Limb (tissue), 2 donors: ENCODE results near the gene PIGV.

Source experiments
- DNase-seq, 2 donors: peaks; one replicate each; pipeline ENCODE4 v3.0.0-alpha.2; 2016; ENCODE audit errors: extremely low spot score in 2 of 2

PIGV gene

DNA sequence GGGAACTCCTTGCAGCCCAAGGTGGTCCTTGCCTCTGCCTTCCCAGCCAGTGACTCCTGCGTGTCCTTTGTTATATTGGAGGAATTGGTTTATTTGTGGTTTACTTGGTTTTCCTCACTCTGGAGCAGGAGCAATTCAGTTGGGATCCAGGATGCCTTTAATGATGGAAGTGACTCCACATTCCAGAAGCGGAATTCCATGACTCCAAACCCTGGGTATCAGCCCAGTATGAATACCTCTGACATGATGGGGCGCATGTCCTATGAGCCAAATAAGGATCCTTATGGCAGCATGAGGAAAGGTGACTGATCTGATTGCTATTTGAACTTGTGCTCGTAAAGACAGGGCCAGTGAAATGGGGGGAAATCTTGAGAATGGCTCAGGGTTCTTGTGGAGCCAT is 15.1 kb upstream of the PIGV start:
- DNase-seq, result no peak

DNA sequence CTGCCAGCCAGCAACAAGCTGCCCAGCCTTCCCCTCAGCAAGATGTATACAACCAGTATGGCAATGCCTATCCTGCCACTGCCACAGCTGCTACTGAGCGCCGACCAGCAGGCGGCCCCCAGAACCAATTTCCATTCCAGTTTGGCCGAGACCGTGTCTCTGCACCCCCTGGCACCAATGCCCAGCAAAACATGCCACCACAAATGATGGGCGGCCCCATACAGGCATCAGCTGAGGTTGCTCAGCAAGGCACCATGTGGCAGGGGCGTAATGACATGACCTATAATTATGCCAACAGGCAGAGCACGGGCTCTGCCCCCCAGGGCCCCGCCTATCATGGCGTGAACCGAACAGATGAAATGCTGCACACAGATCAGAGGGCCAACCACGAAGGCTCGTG is 13.3 kb upstream of the PIGV start:
- DNase-seq, result no peak

DNA sequence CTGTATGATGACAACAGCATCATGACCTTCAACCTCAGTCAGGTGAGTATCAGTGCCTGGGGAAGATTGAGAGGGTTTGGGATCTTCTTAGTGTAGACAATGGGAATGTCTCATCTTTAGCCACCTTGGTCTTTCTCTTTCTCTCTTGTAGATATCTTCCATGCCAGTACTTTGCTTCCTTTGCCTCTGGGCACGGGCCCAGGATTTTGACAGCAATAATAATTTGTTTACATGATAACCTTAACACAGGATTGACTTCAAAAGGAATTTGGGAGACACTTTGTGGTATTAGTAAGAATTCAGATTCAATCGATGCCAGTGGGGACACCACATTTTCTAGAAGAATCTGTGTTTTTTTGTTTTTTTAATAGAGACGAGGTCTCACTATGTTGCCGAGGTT is 12.1 kb upstream of the PIGV start:
- no peak for DNase-seq

DNA sequence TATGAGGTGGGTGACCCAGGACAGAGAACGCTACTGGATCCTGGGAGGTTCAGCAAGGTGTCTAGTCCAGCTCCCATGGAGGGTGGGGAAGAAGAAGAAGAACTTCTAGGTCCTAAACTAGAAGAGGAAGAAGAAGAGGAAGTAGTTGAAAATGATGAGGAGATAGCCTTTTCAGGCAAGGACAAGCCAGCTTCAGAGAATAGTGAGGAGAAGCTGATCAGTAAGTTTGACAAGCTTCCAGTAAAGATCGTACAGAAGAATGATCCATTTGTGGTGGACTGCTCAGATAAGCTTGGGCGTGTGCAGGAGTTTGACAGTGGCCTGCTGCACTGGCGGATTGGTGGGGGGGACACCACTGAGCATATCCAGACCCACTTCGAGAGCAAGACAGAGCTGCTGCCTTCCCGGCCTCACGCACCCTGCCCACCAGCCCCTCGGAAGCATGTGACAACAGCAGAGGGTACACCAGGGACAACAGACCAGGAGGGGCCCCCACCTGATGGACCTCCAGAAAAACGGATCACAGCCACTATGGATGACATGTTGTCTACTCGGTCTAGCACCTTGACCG is 8.6 kb upstream of the PIGV start:
- no peak for DNase-seq

DNA sequence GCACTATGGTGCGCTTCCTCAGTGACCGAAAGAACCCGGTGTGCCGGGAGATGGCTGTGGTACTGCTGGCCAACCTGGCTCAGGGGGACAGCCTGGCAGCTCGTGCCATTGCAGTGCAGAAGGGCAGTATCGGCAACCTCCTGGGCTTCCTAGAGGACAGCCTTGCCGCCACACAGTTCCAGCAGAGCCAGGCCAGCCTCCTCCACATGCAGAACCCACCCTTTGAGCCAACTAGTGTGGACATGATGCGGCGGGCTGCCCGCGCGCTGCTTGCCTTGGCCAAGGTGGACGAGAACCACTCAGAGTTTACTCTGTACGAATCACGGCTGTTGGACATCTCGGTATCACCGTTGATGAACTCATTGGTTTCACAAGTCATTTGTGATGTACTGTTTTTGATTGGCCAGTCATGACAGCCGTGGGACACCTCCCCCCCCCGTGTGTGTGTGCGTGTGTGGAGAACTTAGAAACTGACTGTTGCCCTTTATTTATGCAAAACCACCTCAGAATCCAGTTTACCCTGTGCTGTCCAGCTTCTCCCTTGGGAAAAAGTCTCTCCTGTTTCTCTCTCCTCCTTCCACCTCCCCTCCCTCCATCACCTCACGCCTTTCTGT is 7.3 kb upstream of the PIGV start:
- no peak for DNase-seq

DNA sequence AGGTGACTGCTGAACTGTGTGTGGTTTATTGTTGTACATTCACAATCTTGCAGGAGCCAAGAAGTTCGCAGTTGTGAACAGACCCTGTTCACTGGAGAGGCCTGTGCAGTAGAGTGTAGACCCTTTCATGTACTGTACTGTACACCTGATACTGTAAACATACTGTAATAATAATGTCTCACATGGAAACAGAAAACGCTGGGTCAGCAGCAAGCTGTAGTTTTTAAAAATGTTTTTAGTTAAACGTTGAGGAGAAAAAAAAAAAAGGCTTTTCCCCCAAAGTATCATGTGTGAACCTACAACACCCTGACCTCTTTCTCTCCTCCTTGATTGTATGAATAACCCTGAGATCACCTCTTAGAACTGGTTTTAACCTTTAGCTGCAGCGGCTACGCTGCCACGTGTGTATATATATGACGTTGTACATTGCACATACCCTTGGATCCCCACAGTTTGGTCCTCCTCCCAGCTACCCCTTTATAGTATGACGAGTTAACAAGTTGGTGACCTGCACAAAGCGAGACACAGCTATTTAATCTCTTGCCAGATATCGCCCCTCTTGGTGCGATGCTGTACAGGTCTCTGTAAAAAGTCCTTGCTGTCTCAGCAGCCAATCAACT is 6.4 kb upstream of the PIGV start:
- no peak for DNase-seq

DNA sequence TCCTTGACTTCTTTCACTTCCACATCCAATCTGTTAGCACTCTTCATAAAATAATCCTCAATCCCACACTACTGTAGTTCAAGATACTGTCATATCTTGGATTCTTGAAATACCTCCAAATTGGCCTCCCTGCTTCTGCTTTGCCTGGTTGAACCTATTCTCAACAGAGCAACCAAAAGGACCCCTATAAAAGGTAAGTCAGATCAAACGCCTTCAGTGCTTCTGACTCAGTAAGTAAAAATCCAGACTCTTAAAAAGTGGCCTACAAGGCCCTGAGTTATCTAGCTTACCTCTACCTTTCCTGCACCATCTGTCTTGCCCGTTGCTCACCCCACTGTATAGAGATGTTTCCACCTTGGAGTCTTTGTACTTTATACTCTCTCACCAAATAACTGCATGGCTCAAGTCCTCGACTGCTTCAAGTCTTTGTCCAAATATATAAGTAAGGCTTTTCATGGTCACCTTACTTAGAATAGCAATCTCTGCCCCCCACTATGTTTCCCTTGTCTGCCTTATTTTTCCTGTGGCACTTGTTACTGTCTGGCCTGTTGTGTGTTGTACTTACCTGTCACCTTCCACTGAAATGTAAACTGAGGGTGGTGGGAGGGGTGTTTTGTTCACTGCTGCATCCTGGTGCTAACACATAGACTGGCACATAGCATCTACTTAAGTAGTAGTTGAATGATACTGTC is 5.1 kb upstream of the PIGV start:
- no peak for DNase-seq

DNA sequence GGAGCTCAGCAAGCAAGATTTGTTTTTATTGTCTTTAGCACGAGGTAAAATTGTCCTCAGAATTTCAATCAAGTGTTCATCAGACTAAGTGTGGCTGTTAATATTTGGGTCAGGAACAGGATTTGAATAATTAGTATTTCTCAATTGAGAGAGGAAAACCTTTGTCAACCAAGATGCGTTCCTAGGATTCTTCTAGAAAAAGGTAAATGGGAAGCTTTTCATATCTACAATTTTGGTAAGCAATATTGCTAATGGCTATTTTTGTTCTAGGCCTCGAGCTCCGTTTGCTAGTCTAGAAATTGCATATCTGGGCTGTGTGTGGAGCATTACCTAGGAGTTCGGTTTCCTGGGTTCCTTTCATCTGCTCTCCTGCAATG is 4.1 kb upstream of the PIGV start:
- DNase-seq, result no peak

DNA sequence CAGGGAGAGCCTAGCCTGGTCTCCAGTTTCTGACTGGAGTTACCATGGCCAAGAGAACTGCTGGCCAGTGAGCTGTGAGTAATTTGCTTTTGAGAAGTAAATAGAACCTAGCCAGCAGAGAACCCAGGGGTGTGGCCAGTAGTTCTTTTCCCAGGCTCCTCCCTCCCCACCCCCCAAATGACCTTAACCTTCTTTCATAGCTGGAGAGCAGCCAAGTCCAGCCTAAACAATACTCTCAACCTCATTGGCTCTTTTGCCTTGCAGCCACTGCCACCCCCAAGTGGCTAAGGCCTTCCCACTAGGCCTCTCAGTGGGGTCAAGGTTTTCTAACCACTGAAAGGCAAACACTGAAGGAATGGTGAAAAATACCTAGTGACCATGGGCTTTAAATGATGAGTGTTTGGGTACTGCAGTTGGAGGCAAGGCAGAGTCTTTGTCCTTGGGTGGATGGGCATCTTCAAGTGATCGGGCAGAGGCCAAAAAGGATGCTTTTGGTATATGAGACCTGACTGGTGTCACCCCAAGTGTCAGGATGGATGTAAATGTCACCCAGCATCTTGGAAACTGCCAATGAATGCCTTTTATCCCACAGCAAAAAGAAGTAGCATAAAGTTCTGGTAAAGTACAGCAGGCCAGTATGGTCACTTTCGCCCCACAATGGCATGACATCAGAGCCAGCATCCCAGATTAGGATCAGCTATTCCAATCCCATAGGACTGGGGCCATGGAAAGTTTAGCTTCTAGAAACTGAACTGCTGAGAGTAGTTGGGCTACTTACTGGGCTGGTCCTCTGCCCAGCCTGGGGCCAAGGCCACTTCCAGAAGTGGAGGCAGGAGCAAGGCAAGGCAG is 3.5 kb upstream of the PIGV start:
- no peak for DNase-seq

DNA sequence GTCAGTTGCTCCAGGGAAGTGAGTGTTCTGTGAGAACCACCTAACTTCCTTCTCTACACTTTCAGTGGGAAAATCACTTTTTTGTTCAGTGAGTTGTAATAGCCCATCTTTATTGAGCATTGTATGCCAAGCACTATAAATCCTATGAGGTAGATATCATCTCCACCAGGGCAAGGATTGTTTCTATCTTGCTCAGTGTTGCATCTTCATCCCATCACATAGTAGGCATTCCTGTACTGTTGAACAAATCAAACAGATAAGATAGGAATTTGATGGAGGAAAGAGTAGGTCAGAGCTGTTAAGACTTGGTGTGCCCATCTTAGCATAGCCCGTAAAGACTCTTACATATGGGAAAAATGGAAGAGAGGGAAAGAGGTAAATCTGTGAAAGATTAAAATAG is 2.9 kb upstream of the PIGV start:
- DNase-seq, result no peak

DNA sequence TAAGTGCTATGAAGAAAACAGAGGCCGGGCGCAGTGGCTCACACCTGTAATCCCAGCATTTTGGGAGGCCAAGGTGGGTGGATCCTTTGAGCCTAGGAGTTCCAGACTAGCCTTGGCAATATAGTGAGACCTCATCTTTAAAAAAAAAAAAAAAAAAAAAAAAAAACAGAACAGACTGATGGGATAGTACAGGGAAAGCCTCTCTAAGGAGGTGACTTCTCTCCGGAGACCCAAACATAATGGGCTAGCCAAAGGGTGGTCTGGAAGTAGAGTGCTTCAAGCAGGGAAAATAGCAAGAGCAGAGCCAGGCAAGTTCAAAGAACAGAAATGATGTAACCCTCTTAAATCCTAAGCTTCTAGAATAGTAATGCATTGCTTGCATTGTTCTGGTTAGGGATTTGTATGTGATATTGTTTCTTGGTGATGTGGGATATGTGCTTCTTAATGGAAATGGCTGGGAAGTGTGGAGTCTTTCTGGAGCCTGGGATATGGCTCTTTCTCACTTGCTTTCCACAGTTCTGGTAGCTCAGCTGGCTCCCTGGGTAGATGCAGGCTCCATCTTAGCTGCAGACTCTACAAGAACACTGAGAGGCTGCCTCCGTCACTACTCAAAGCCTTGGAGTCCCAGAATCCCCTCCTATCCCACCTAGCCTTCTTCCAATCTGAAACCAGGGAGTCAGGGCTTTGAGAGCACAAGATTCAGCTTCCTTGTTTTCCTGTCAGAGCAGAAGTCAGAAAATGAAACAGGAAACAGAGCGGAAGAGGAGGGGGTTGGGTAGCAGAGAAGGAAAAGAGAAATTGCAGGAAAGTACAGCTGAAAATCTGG is 1.9 kb upstream of the PIGV start:
- DNase-seq, result peak in 1 of 2 donors; percentile 25

DNA sequence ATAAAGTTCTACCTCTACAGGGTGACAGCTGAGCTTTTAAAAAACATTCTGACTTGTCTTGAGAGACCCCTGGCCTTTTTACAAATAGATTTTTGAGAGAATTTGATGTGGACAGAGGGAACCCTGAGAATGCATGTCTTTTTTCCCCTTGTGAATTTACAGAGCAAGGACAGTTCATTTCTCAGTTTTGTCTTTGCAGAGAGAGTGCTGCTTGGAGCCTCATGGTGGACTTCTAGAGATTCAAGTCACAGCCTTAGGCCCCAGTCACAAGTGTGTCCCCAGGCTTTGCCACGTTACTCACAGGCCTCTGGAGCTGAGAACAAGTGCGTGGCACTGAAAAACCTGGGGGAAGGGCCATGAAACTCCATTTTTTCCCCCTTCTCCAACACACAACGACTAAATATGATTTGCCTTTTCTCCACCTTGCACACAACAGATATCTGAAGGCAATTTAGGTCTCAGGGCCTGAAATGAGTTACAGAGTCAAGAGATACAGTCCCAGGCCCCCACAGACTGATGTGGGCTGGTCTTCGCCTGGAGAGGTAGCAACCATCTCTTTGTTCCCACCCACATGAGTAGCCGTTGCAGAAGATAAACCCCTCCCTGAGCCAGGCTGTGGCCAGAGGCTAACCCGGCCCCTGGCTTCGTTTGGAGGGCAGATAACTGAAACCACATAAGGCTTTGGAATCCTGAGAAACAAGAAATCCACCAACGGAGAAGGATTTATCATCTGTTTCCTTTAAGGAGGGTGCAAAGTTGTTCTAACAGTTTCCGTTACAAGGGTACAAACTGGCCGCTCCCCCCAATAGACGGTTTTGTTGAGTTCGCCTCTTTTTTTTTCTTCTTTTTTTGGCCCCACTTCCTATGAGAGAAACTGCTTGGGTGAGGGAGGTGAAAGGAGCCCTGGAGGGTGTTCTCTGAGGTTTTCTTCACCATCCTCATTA is 1.0 kb upstream of the PIGV start:
- peak; percentile 38 to 45 for DNase-seq

DNA sequence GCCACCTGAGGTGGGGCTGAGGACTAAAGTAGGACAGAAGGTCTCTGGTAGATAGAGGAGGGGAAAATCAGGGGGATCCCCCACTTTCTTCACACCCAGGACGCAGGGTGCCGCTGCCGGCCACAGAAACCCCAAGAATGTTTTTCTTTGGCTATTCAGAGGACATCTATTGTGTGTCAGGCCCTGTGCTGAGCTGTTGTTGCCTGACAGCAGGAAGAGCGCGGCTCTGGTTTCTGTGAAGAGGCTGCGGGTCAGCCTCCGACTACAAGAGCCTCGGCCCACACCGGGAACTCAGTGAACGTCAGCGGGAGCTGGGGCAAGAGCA is 407 bp upstream of the PIGV start:
- no peak for DNase-seq

DNA sequence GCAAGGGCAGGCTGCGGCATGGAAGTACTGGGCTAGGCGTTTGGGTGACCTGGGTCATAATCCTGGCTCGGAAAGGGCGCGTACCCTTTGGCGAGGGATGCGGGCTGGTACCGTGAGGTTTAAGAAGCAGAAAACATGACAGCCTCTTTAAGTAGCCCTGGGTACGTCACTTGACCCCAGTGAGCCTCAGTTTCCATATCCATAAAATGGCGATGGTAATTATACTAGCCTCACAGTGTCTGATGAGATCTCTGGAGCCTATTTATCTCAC is 700 bp downstream of the PIGV start:
- DNase-seq, result no peak

DNA sequence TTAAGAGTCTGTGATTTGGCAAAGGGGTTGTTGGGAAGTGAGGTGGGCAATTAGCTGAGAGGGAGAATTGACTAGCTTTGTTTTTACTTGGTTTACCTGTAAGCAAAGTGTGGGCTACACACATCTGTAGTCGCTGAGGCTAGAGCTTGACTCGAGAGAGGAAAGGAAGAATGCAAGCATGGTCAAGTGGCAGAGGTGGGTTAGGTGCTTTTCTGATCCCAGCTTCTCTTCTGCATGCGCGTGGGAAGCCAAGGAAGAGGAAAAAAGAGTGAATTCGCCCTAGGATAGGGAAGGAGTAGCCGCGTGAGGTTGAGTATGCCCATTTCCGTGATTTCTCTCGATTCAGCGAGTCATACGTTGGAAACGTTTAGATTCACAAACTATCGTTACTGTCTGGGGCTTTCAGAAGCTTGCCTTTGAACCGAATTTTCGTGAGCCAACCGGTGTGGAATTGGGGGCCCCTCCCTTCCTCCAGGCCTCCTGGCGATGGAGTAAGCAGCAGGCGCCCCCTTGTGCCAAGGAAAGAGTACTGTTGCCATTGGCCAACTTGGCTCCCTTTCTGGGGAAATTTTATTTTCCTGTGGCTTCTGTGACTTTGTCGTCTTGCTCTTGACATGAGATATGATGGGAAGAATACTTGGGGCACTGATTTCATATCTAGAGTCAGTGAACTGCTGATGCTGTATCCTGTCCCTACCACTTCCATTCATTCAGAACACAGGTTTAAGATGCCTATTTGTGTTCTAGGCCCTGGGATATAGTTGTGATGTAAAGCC is 1.3 kb downstream of the PIGV start:
- DNase-seq, result peak; percentile 87 to 91

DNA sequence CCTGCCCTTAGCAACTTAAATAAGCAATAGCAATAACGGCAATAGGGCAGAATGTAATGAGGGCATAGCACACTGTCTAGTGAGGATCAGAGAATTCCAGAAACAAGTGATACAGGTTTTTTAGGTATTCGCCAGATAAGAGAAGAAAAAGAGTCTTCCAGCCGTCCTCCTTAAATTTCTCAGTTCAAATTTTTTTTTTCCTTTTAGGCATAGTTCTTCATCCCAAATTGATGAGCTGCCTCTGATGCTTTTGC is 1.8 kb downstream of the PIGV start:
- no peak for DNase-seq

DNA sequence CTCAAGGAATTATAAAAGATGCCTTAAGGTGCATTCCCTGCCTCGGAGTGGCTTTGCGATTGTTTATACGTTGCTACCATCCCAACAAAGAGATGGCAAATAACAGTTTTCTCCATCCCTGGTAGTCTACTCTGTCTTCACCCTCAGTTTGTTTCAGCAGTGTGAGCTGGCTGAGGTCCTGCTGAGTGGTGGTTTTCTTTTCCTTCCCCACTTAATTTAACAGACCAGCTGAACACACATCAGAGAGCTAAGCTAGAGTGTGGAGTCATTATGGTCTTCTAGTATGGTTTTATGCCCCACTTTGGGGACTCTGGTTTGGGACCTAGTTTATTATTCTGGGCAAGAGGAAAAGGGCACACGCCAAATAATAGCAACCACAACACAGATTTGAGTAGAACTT is 2.2 kb downstream of the PIGV start:
- DNase-seq, result no peak

DNA sequence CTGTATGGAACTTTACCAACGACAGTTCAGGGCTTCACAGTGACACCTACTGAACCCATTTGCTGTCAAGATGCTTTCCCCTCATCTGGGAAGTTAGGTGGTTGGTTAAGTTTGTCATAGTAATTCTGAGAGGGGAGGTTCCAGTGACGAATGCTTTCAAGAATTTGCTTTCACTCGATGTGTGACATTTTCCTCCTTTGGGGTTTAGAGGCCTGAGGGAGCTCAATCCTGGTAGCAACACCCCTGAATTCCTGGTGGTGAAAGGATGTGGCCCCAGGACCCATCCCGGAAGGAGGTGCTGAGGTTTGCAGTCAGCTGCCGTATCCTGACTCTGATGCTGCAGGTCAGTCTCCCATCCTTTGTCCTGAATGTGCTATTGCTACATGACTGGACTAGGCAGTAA is 2.8 kb downstream of the PIGV start:
- DNase-seq, result no peak

DNA sequence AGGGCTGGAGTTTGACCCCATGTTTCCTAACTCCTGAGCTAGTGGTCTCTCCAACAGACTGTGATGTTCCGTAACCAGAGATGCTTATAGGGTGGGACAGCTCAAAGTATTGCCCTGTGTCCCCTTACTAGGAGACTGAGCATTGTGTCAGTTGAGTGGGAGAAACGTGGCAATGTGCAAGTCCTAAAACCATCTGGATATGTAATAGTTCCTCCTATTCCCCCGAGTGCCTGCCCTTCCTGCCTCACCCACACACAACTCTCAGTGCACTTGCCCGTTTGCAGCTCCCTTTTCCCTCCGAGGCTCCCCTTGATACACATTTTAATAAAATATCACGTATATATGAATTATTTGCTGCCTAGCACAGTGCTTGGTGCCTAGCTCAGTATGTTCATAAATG is 3.4 kb downstream of the PIGV start:
- no peak for DNase-seq

DNA sequence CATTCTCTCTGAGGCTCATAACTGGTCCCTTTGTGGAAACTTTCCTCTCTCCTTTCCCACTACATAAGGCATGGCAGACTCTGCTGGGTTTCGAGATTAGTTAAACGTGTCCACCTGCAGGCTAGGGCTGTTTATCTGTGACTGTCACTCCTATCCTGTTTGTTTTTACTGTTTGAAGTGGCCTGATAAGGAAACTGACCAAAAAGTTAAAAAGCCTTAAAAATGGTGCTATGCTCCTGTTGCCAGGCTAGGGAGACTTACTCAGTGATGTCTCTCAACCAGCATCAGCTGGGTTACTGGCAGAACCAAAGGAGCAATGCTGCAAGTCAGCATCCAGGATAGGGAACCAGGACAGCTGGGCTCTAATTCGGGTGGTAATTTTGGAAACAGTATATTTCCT is 3.9 kb downstream of the PIGV start:
- DNase-seq, result no peak
